GM12891 (cell line): ENCODE measurements around the gene GPC4.

ENCODE experiments used
- PAX5 ChIP-seq: IDR thresholded peaks from 2 replicates; pipeline ENCODE4 v1.6.1; 2011; ENCODE audit warnings: low read length, moderate library complexity, mild to moderate bottlenecking; ENCODE audit not compliant: insufficient read depth, severe bottlenecking
- POLR2A ChIP-seq: IDR thresholded peaks from 2 replicates; pipeline ENCODE4 v1.6.1; 2011; ENCODE audit warnings: low read depth, low read length, control low read depth
- POLR2AphosphoS5 ChIP-seq: IDR thresholded peaks from 2 replicates; pipeline ENCODE4 v1.6.1; 2011; ENCODE audit warnings: low read depth, low read length, control low read depth
- SPI1 ChIP-seq: IDR thresholded peaks from 2 replicates; pipeline ENCODE4 v1.6.1; 2011; ENCODE audit warnings: low read depth, low read length, control low read depth
- TAF1 ChIP-seq: IDR thresholded peaks from 2 replicates; pipeline ENCODE4 v1.6.1; 2011; ENCODE audit warnings: low read depth, low read length, control low read depth

DNA sequence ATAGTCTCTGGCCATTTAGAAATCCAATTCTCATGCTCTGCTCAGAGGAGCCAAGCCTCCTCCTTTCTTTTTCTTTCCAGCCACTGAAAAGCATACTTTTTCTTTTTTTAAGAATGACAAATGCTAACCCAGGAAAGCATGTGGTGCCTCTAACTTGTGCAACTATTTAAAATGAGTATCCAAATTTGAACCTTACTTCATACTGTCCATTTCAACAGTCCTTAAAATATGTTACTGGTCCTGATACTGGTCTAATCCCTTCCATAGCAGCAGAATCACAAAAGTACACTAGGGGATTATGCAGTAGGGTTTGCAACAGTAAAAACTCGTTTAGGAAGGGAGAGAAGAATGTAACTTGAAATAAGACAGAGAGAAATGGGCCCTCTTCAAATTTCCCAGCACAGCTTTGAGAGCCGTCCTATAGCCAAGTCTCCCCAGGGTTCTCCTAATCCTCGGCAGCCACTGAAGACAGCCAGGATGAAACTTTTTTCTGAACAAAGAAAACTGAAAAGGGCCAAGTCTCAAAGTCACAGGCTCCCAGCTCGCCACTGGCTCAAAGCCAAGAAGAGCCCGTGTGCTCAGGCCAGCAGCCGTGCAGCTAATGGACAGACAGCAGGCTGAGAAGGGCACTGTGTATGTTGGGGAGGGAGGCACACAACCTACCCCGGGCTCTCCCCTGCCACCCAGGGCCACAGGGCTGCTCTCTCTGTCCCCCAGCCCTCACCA is 39.5 kb downstream of the GPC4 start:
- TF ChIP-seq POLR2AphosphoS5 (no peak), POLR2A (no peak), SPI1 (no peak), TAF1 (no peak), PAX5 (no peak)
